Neural cell (in vitro differentiated cells): ENCODE data around the gene XIRP2. TPM values are rescaled to one million over a fixed set of nuclear protein-coding genes. Genes with fewer than 3 reads are reported as not detected.
"Not testable (repeated sequence)": the region's sequence is repeated elsewhere in the genome, so short reads cannot be mapped to it uniquely, and the experiment has no call there.

Experiments used
- H2AFZ ChIP-seq: fragments of 200-600, 300-800 bp; sonication (generic), shearing (Covaris generic); 2 replicates; pipeline ENCODE4 v1.6.0; 2014; ENCODE audit warnings: low read depth, mild to moderate bottlenecking, antibody characterized with exemption, low read length, moderate library complexity
- H3F3A ChIP-seq: fragments of 200-600 bp; shearing (Covaris generic); 2 replicates; pipeline ENCODE4 v1.6.1; 2016; ENCODE audit warnings: mild to moderate bottlenecking, moderate library complexity, mixed read lengths, antibody characterized with exemption, low read length; ENCODE audit not compliant: insufficient read depth, poor library complexity, severe bottlenecking
- H3K27ac ChIP-seq: fragments of 200-600, 300-800 bp; sonication (generic), shearing (Covaris generic); 2 replicates; pipeline ENCODE4 v1.5.1; 2014; ENCODE audit warnings: mild to moderate bottlenecking, low read length, moderate library complexity
- H3K27me3 ChIP-seq: fragments of 300-800, 200-600 bp; sonication (generic), shearing (Covaris generic); 2 replicates; pipeline ENCODE4 v1.6.0; 2014; ENCODE audit warnings: mild to moderate bottlenecking, low read depth, low read length, moderate library complexity; ENCODE audit not compliant: insufficient read depth
- H3K36me3 ChIP-seq: fragments of 300-800, 200-600 bp; sonication (generic), shearing (Covaris generic); 2 replicates; pipeline ENCODE4 v1.5.1; 2014; ENCODE audit warnings: mild to moderate bottlenecking, antibody characterized with exemption, low read length, moderate library complexity; ENCODE audit not compliant: insufficient read depth
- H3K4me2 ChIP-seq: fragments of 300-800, 200-600 bp; sonication (generic), shearing (Covaris generic); 2 replicates; pipeline ENCODE4 v1.6.0; 2014; ENCODE audit warnings: mild to moderate bottlenecking, low read length
- H3K4me3 ChIP-seq: fragments of 300-800, 200-600 bp; sonication (generic), shearing (Covaris generic); 2 replicates; pipeline ENCODE4 v1.5.1; 2014; ENCODE audit warnings: mild to moderate bottlenecking, low read length, moderate library complexity
- H3K79me2 ChIP-seq: fragments of 200-600 bp; shearing (Covaris generic); replicated peaks from 2 replicates; pipeline ENCODE4 v1.6.0; 2014; ENCODE audit warnings: mild to moderate bottlenecking, low read length, moderate library complexity; ENCODE audit not compliant: insufficient read depth
- H3K9ac ChIP-seq: fragments of 300-800, 200-600 bp; sonication (generic), shearing (Covaris generic); 2 replicates; pipeline ENCODE4 v1.6.1; 2016; ENCODE audit warnings: mild to moderate bottlenecking, low read length, mixed read lengths
- H3K9me2 ChIP-seq: fragments of 200-600 bp; shearing (Covaris generic); 2 replicates; pipeline ENCODE4 v1.6.1; 2016; ENCODE audit warnings: mild to moderate bottlenecking, low read length, mixed read lengths; ENCODE audit not compliant: insufficient read depth
- H3K9me3 ChIP-seq: fragments of 200-600, 300-800 bp; sonication (generic), shearing (Covaris generic); 2 replicates; pipeline ENCODE4 v1.6.1; 2016; ENCODE audit warnings: mild to moderate bottlenecking, mixed run types, low read length, moderate library complexity, mixed read lengths
- H4K20me1 ChIP-seq: fragments of 200-600 bp; shearing (Covaris generic); 2 replicates; pipeline ENCODE4 v1.6.1; 2016; ENCODE audit warnings: mild to moderate bottlenecking, mixed run types; ENCODE audit not compliant: insufficient read depth
- CTCF ChIP-seq: fragments of 450-650 bp; IDR thresholded peaks from 2 replicates; pipeline ENCODE4 v1.5.1; 2014; ENCODE audit warnings: antibody characterized with exemption, mild to moderate bottlenecking, moderate library complexity; ENCODE audit not compliant: poor library complexity, severe bottlenecking
- EP300 ChIP-seq: fragments of 450-650 bp; conservative IDR thresholded peaks from 2 replicates; pipeline ENCODE4 v1.6.1; 2014; ENCODE audit warnings: antibody characterized with exemption, mild to moderate bottlenecking, moderate library complexity; ENCODE audit not compliant: poor library complexity, severe bottlenecking
- EZH2 ChIP-seq: fragments of 200-600, 300-800 bp; shearing (Covaris generic), sonication (generic); IDR thresholded peaks from 2 replicates; pipeline ENCODE4 v1.6.1; 2014; ENCODE audit warnings: antibody characterized with exemption, low read length, borderline replicate concordance, mild to moderate bottlenecking; ENCODE audit not compliant: insufficient read depth, poor library complexity, severe bottlenecking
- MXI1 ChIP-seq: fragments of 450-650 bp; conservative IDR thresholded peaks from 2 replicates; pipeline ENCODE4 v1.6.1; 2014; ENCODE audit warnings: antibody characterized with exemption, mild to moderate bottlenecking; ENCODE audit not compliant: poor library complexity, severe bottlenecking
- POLR2AphosphoS5 ChIP-seq: IDR thresholded peaks from 2 replicates; pipeline ENCODE4 v1.6.1; 2012
- RAD21 ChIP-seq: fragments of 450-650 bp; conservative IDR thresholded peaks from 2 replicates; pipeline ENCODE4 v1.6.1; 2014; ENCODE audit warnings: antibody characterized with exemption, mild to moderate bottlenecking, moderate library complexity
- REST ChIP-seq: IDR thresholded peaks from 2 replicates; pipeline ENCODE4 v1.6.1; 2012; ENCODE audit warnings: borderline replicate concordance
- SMC3 ChIP-seq: fragments of 450-650 bp; conservative IDR thresholded peaks from 2 replicates; pipeline ENCODE4 v1.6.1; 2014; ENCODE audit warnings: antibody characterized with exemption, mild to moderate bottlenecking, moderate library complexity; ENCODE audit not compliant: poor library complexity
- TAF1 ChIP-seq: IDR thresholded peaks from 2 replicates; pipeline ENCODE4 v1.6.1; 2012; ENCODE audit warnings: low read depth
- polyA plus RNA-seq: library from polyadenylated mRNA; depleted of rRNA; stranded (reverse); fragments of >200 nt; gene quantifications from 2 replicates; pipeline ENCODE4 v1.2.3, GENCODE V29; 2014

Gene XIRP2
- polyA plus RNA-seq, 1 donor from 2014 or later = not detected

- Histone ChIP-seq H2AFZ (no peak overlapping the region), H3K9me2 (no peaks in the 10 kb centered on the region), H3K36me3 (no peaks in the 10 kb centered on the region), H3K79me2 (no peaks in the 10 kb centered on the region), H3K27me3 (no peaks in the 10 kb centered on the region), H3K4me3 (no peak overlapping the region), H3F3A (no peaks in the 10 kb centered on the region), H3K4me2 (no peak overlapping the region), H3K9ac (no peak overlapping the region), H3K9me3 (no peaks in the 10 kb centered on the region), H4K20me1 (no peaks in the 10 kb centered on the region), H3K27ac (no peak overlapping the region)
- no peak for TF ChIP-seq EP300
- TF ChIP-seq TAF1 = no peak
- no peak for TF ChIP-seq REST
- no peak for TF ChIP-seq RAD21
- TF ChIP-seq EZH2 = no peak
- TF ChIP-seq POLR2AphosphoS5 = no peak
- no peak for TF ChIP-seq SMC3
- no peak for TF ChIP-seq MXI1
- TF ChIP-seq CTCF = no peak
Observed at GRCh38 chr2:167265722-167266121, 377.4 kb downstream of the XIRP2 start.

- not testable (repeated sequence) for H3K27me3 ChIP-seq, H3K27ac ChIP-seq, H3K79me2 ChIP-seq, H4K20me1 ChIP-seq, H3K9ac ChIP-seq, H3K36me3 ChIP-seq, H3K9me2 ChIP-seq, H3K9me3 ChIP-seq, H2AFZ ChIP-seq, H3K4me3 ChIP-seq, H3K4me2 ChIP-seq, H3F3A ChIP-seq
Observed at GRCh38 chr2:167268245-167268644, 380.0 kb downstream of the XIRP2 start.

- no peaks in the 10 kb centered on the region for H3K36me3 ChIP-seq
- H3K27me3 ChIP-seq = no peaks in the 10 kb centered on the region
- H3K9me3 ChIP-seq = no peaks in the 10 kb centered on the region
- no peaks in the 10 kb centered on the region for H4K20me1 ChIP-seq
- H3K79me2 ChIP-seq = no peaks in the 10 kb centered on the region
- H3K9me2 ChIP-seq = no peaks in the 10 kb centered on the region
- no peaks in the 10 kb centered on the region for H3F3A ChIP-seq
- no peak overlapping the region for H3K4me2 ChIP-seq
- no peak overlapping the region for H3K4me3 ChIP-seq
- H3K27ac ChIP-seq = no peak overlapping the region
- TF ChIP-seq EZH2 (no peak), REST (no peak), EP300 (no peak), MXI1 (no peak), POLR2AphosphoS5 (no peak), SMC3 (no peak), RAD21 (no peak), TAF1 (no peak), CTCF (no peak)
- H3K9ac ChIP-seq = no peak overlapping the region
- no peak overlapping the region for H2AFZ ChIP-seq
Observed at GRCh38 chr2:167271932-167272331, 383.7 kb downstream of the XIRP2 start.
